Measurements from ENCODE around the gene NAV3. TPM values are rescaled to one million over a fixed set of nuclear protein-coding genes. Genes with fewer than 3 reads are reported as not detected.

The NAV3 gene
- total and polyA plus RNA-seq, 2 of the 4 experiments (the other 2 are of a cell fraction): 25.5 to 106 TPM

DNA sequence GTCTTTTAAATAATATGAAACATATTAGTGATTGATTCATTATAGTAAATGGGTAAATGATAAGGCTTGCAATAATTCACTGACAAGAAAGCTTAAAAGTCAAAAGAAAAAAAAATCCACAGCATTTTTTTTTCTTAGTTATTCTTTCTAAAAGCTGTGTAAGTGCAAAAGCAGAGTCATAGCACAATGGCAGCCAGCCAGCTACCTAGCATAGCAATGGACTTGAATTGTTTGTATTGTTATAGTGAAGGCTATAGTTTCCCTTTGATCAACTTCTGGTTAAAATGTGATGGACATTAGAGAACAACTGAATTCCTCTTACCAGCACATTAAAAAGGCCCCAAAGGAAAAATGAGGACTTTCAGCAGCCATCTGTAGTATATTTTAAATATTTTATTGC is 232.1 kb downstream of the NAV3 start:
- Histone ChIP-seq H3K36me3 (ENCODE audit: control insufficient read depth, insufficient read depth, low read length) (peaks cover 1% of the 10 kb centered on the region; the same call in 1 of the 2 replicates), H2AK5ac (ENCODE audit: low read depth, low read length) (no peak overlapping the region), H3K4me2 (ENCODE audit: low read depth, low read length) (no peak overlapping the region), H3K4me3 (ENCODE audit: insufficient read depth, low read depth, low read length) (no peak overlapping the region), H3K4me1 (ENCODE audit: control insufficient read depth, insufficient read depth, low read length) (0 out of 2 replicates have a peak, but pooled peaks cover 1% of the 10 kb centered on the region), H2BK15ac (ENCODE audit: low read depth, low read length) (no peak overlapping the region), H3K9ac (ENCODE audit: low read depth, low read length) (no peak overlapping the region), H3K27me3 (ENCODE audit: control insufficient read depth, insufficient read depth, low read length) (no peaks in the 10 kb centered on the region), H2AK9ac (replicated peaks; ENCODE audit: low read depth, low read length, poor library complexity) (no peak overlapping the region), H3K18ac (ENCODE audit: low read depth, low read length) (no peak overlapping the region), H4K5ac (ENCODE audit: low read depth, low read length) (no peak overlapping the region), H3K27ac (ENCODE audit: insufficient read depth, low read length) (no peak overlapping the region), H2BK5ac (ENCODE audit: low read depth, low read length, poor library complexity, severe bottlenecking) (no peak overlapping the region), H2BK20ac (ENCODE audit: low read depth, low read length) (no peak overlapping the region), H3K23ac (ENCODE audit: low read depth, low read length) (no peak overlapping the region), H4K8ac (ENCODE audit: low read depth in 2 of 2, low read length in 2 of 2) (no peak overlapping the region), H3K14ac (replicated peaks; ENCODE audit: low read depth, low read length) (no peak overlapping the region), H3K9me1 (ENCODE audit: insufficient read depth, low read length) (peaks cover 2% of the 10 kb centered on the region), H3K4ac (ENCODE audit: low read depth, low read length) (no peak overlapping the region), H3K56ac (ENCODE audit: extremely low read depth, insufficient read depth, low read length) (no peak overlapping the region), H2AFZ (replicated peaks; ENCODE audit: low read length, poor library complexity) (no peak overlapping the region), H2BK120ac (ENCODE audit: low read depth, low read length) (no peak overlapping the region), H3K79me1 (ENCODE audit: low read depth in 1 of 2, low read length in 2 of 2) (peaks cover 17 to 30% of the 10 kb centered on the region in 2 experiments), H3K9me3 (ENCODE audit: control insufficient read depth, insufficient read depth, low read length) (no peaks in the 10 kb centered on the region), H4K91ac (ENCODE audit: insufficient read depth, low read depth, low read length) (no peak overlapping the region), H4K20me1 (ENCODE audit: insufficient read depth, low read length) (peaks cover 6% of the 10 kb centered on the region; the same call in 1 of the 2 replicates)
- DNase-seq (peak; percentile 83), ATAC-seq (ENCODE audit: low read depth) (peak; percentile 37; the same call in 1 of the 2 replicates)
- ChIA-PET CTCF (no interaction called here), POLR2A (ENCODE audit: unreplicated experiment) (interaction anchor here (0.6 kb wide), 1 partner anchor 9 kb away, joined by 4 read pairs; no protein-coding TSS in a partner anchor)
- in situ Hi-C loops (cut with MboI; ENCODE audit: low sequenced_read_pairs) (no loop called here), dilution Hi-C loops (cut with HindIII; ENCODE audit: low sequenced_read_pairs, unreplicated experiment) (no loop called here), intact Hi-C loops (cut with micrococcal nuclease) (loop anchor here (2.0 kb wide), 1 partner anchor 18 kb away; no protein-coding TSS in a partner anchor)
- no TSS peak for BruUV-seq (replicated peaks)
- TF ChIP-seq NFE2L2 (IDR thresholded peaks at IDR 0.05; ENCODE audit: low read depth, low read length) (no peak), MAFK (IDR thresholded peaks at IDR 0.05; ENCODE audit: low read depth, low read length) (no peak), POLR2A (IDR thresholded peaks at IDR 0.05; ENCODE audit: low read depth, low read length) (no peak), FOS (IDR thresholded peaks at IDR 0.05; ENCODE audit: low read depth, low read length) (no peak), SMC3 (IDR thresholded peaks at IDR 0.05; ENCODE audit: low read depth, low read length) (no peak), MAZ (IDR thresholded peaks at IDR 0.05; ENCODE audit: borderline replicate concordance, low read depth, low read length) (no peak), CHD1 (IDR thresholded peaks at IDR 0.05; ENCODE audit: low read depth, low read length) (no peak), RFX5 (IDR thresholded peaks at IDR 0.05; ENCODE audit: low read depth, low read length) (no peak), RCOR1 (IDR thresholded peaks at IDR 0.05; ENCODE audit: insufficient replicate concordance, low read length) (no peak), MXI1 (IDR thresholded peaks at IDR 0.05; ENCODE audit: borderline replicate concordance, low read depth, low read length) (no peak), BHLHE40 (IDR thresholded peaks at IDR 0.05; ENCODE audit: low read depth, low read length) (no peak), RAD21 (IDR thresholded peaks at IDR 0.05; ENCODE audit: low read length) (no peak), USF2 (IDR thresholded peaks at IDR 0.05; ENCODE audit: low read depth, low read length) (no peak), CEBPB (IDR thresholded peaks at IDR 0.05; ENCODE audit: low read depth, low read length) (no peak)

Measured in IMR-90 (cell line).